SK-N-SH treated with all-trans-retinoic acid at 6 μM for 48 hours (cell line): ENCODE results near the gene SP100.
"Not testable (repeated sequence)": the region's sequence is repeated elsewhere in the genome, so short reads cannot be mapped to it uniquely, and the experiment has no call there.

ENCODE experiments used
- ATAC-seq: fragments of 200-7000 bp; cut with Tn5 transposase; 3 replicates; pipeline ENCODE4 v1.9.1; 2020; ENCODE audit warnings: mild to moderate bottlenecking, moderate library complexity
- ARNTL ChIP-seq: fragments of 450-650 bp; formaldehyde crosslinking; IDR thresholded peaks from 2 replicates; pipeline ENCODE4 v1.5.0; 2020; ENCODE audit warnings: low read depth, mild to moderate bottlenecking, moderate library complexity, borderline replicate concordance
- BACH2 ChIP-seq: fragments of 250-450 bp; sonication (Bioruptor Pico); IDR thresholded peaks from 2 replicates; pipeline ENCODE4 v1.9.0; 2021; ENCODE audit warnings: mild to moderate bottlenecking, borderline replicate concordance
- CSDC2 ChIP-seq: fragments of 250-450 bp; sonication (Bioruptor Pico); IDR thresholded peaks from 2 replicates; pipeline ENCODE4 v1.5.0; 2020; ENCODE audit warnings: mild to moderate bottlenecking, moderate library complexity
- ESRRG ChIP-seq: fragments of 250-450 bp; sonication (Bioruptor Pico); IDR thresholded peaks from 2 replicates; pipeline ENCODE4 v1.6.1; 2021; ENCODE audit warnings: mild to moderate bottlenecking
- GLIS3 ChIP-seq: fragments of 250-450 bp; sonication (Bioruptor Pico); IDR thresholded peaks from 2 replicates; pipeline ENCODE4 v1.5.0; 2020; ENCODE audit warnings: mild to moderate bottlenecking, moderate library complexity
- ISL1 ChIP-seq: fragments of 250-450 bp; sonication (Bioruptor Pico); IDR thresholded peaks from 2 replicates; pipeline ENCODE4 v2.1.2; 2022; ENCODE audit warnings: mild to moderate bottlenecking, moderate library complexity
- OSR1 ChIP-seq: fragments of 250-450 bp; sonication (Bioruptor Pico); IDR thresholded peaks from 2 replicates; pipeline ENCODE4 v1.8.0; 2022; ENCODE audit warnings: moderate library complexity, mild to moderate bottlenecking, inconsistent platforms
- PPARA ChIP-seq: fragments of 250-450 bp; sonication (Bioruptor Pico); IDR thresholded peaks from 2 replicates; pipeline ENCODE4 v1.5.0; 2020; ENCODE audit warnings: mild to moderate bottlenecking, borderline replicate concordance
- RARB ChIP-seq: fragments of 250-450 bp; sonication (Bioruptor Pico); IDR thresholded peaks from 2 replicates; pipeline ENCODE4 v1.8.0; 2021; ENCODE audit warnings: mild to moderate bottlenecking, moderate library complexity
- SNAI2 ChIP-seq: fragments of 250-450 bp; sonication (Bioruptor Pico); IDR thresholded peaks from 2 replicates; pipeline ENCODE4 v1.5.0; 2020; ENCODE audit warnings: mild to moderate bottlenecking, moderate library complexity
- TCF4 ChIP-seq: fragments of 250-450 bp; sonication (Bioruptor Pico); IDR thresholded peaks from 2 replicates; pipeline ENCODE4 v1.8.0; 2021; ENCODE audit warnings: mild to moderate bottlenecking, moderate library complexity, borderline replicate concordance
- TOX ChIP-seq: fragments of 250-450 bp; sonication (Bioruptor Pico); IDR thresholded peaks from 2 replicates; pipeline ENCODE4 v1.8.0; 2021; ENCODE audit warnings: mild to moderate bottlenecking, moderate library complexity, borderline replicate concordance
- ZC3H10 ChIP-seq: fragments of 250-450 bp; sonication (Bioruptor Pico); IDR thresholded peaks from 2 replicates; pipeline ENCODE4 v1.5.1; 2021; ENCODE audit warnings: mild to moderate bottlenecking, moderate library complexity
- ZFP3 ChIP-seq: fragments of 250-450 bp; sonication (Bioruptor Pico); IDR thresholded peaks from 2 replicates; pipeline ENCODE4 v1.5.0; 2020; ENCODE audit warnings: mild to moderate bottlenecking, moderate library complexity
- ZFP30 ChIP-seq: fragments of 450-650 bp; formaldehyde crosslinking; IDR thresholded peaks from 2 replicates; pipeline ENCODE4 v1.5.0; 2022; ENCODE audit warnings: mild to moderate bottlenecking, moderate library complexity
- ZNF70 ChIP-seq: fragments of 450-650 bp; formaldehyde crosslinking; IDR thresholded peaks from 2 replicates; pipeline ENCODE4 v1.5.0; 2020; ENCODE audit warnings: mild to moderate bottlenecking, moderate library complexity
- ZNF8 ChIP-seq: fragments of 450-650 bp; formaldehyde crosslinking; IDR thresholded peaks from 2 replicates; pipeline ENCODE4 v1.5.0; 2020; ENCODE audit warnings: mild to moderate bottlenecking, moderate library complexity
- TF ChIP-seq, protein P1 (sequence below): fragments of 250-450 bp; sonication (Bioruptor Pico); IDR thresholded peaks from 2 replicates; pipeline ENCODE4 v1.8.0; 2021; ENCODE audit warnings: low read depth, mild to moderate bottlenecking, moderate library complexity, borderline replicate concordance
- TF ChIP-seq, protein P2 (sequence below): fragments of 250-450 bp; sonication (Bioruptor Pico); IDR thresholded peaks from 2 replicates; pipeline ENCODE4 v1.8.0; 2020; ENCODE audit warnings: mild to moderate bottlenecking, moderate library complexity, borderline replicate concordance
- TF ChIP-seq, protein P3 (sequence below): fragments of 250-450 bp; sonication (Bioruptor Pico); IDR thresholded peaks from 2 replicates; pipeline ENCODE4 v1.5.0; 2020; ENCODE audit warnings: mild to moderate bottlenecking, moderate library complexity
- TF ChIP-seq, protein P4 (sequence below): fragments of 250-450 bp; sonication (Bioruptor Pico); IDR thresholded peaks from 2 replicates; pipeline ENCODE4 v1.5.1; 2021; ENCODE audit warnings: mild to moderate bottlenecking, moderate library complexity
- TF ChIP-seq, protein P5 (sequence below): fragments of 250-450 bp; sonication (Bioruptor Pico); IDR thresholded peaks from 2 replicates; pipeline ENCODE4 v1.5.1; 2020; ENCODE audit warnings: low read depth, mild to moderate bottlenecking, moderate library complexity

The SP100 gene

DNA sequence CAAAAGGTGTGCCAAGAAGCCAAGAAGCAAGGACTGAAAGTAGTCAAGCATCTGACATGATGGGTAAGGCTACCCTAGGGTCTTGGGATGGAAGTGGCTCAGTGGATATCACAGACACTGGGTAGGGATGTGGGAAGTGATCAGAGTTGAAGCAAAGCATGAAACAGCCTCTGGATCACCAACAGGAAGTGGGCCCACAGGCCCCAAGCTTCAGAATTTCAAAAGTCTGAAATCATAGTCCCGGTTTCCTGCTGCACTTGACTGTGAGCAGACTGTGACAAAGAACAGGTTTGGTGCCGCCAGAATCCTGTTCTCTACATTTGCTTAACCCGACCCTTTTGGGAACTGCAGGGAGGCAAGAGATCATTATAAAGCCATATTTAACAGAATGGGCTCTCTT, 57.4 kb downstream of the SP100 start (continued):
- TF ChIP-seq GLIS3 (CRISPR knock-in tag) (no peak), ESRRG (CRISPR knock-in tag) (no peak), OSR1 (no peak), TCF4 (CRISPR knock-in tag) (no peak), ZFP30 (CRISPR knock-in tag) (no peak), ZNF70 (CRISPR knock-in tag) (no peak), ZC3H10 (CRISPR knock-in tag) (no peak)

DNA sequence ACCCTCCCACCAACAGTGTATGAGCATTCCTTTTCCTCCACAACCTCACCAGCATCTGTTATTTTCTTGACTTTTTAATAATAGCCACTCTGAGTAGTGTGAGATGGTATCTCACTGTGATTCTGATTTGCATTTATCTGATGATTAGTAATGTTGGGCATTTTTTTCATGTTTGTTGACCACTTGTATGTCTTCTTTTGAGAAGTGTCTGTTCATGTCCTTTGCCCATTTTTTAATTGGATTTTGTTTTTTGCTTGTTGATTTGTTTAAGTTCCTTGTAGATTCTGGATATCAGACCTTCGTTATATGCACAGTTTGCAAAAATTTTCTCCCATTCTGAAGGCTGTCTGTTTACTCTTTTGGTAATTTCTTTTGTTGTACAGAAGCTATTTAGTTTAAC, 59.1 kb downstream of the SP100 start:
- ATAC-seq: no peak
- TF ChIP-seq TOX (no peak), ZNF70 (CRISPR knock-in tag) (no peak), RARB (CRISPR knock-in tag) (no peak), TCF4 (CRISPR knock-in tag) (no peak), OSR1 (no peak), SNAI2 (CRISPR knock-in tag) (no peak), PPARA (no peak), GLIS3 (CRISPR knock-in tag) (no peak), CSDC2 (CRISPR knock-in tag) (no peak), ZNF8 (no peak), ESRRG (CRISPR knock-in tag) (no peak), ZFP30 (CRISPR knock-in tag) (no peak), ZC3H10 (CRISPR knock-in tag) (no peak), ZFP3 (no peak), ARNTL (CRISPR knock-in tag) (no peak)
- TF ChIP-seq, protein P1, sequence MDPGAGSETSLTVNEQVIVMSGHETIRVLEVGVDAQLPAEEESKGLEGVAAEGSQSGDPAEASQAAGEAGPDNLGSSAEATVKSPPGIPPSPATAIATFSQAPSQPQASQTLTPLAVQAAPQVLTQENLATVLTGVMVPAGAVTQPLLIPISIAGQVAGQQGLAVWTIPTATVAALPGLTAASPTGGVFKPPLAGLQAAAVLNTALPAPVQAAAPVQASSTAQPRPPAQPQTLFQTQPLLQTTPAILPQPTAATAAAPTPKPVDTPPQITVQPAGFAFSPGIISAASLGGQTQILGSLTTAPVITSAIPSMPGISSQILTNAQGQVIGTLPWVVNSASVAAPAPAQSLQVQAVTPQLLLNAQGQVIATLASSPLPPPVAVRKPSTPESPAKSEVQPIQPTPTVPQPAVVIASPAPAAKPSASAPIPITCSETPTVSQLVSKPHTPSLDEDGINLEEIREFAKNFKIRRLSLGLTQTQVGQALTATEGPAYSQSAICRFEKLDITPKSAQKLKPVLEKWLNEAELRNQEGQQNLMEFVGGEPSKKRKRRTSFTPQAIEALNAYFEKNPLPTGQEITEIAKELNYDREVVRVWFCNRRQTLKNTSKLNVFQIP (CRISPR knock-in tag): no peak
- TF ChIP-seq, protein P2, sequence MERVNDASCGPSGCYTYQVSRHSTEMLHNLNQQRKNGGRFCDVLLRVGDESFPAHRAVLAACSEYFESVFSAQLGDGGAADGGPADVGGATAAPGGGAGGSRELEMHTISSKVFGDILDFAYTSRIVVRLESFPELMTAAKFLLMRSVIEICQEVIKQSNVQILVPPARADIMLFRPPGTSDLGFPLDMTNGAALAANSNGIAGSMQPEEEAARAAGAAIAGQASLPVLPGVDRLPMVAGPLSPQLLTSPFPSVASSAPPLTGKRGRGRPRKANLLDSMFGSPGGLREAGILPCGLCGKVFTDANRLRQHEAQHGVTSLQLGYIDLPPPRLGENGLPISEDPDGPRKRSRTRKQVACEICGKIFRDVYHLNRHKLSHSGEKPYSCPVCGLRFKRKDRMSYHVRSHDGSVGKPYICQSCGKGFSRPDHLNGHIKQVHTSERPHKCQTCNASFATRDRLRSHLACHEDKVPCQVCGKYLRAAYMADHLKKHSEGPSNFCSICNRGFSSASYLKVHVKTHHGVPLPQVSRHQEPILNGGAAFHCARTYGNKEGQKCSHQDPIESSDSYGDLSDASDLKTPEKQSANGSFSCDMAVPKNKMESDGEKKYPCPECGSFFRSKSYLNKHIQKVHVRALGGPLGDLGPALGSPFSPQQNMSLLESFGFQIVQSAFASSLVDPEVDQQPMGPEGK (CRISPR knock-in tag): no peak
- TF ChIP-seq, protein P3, sequence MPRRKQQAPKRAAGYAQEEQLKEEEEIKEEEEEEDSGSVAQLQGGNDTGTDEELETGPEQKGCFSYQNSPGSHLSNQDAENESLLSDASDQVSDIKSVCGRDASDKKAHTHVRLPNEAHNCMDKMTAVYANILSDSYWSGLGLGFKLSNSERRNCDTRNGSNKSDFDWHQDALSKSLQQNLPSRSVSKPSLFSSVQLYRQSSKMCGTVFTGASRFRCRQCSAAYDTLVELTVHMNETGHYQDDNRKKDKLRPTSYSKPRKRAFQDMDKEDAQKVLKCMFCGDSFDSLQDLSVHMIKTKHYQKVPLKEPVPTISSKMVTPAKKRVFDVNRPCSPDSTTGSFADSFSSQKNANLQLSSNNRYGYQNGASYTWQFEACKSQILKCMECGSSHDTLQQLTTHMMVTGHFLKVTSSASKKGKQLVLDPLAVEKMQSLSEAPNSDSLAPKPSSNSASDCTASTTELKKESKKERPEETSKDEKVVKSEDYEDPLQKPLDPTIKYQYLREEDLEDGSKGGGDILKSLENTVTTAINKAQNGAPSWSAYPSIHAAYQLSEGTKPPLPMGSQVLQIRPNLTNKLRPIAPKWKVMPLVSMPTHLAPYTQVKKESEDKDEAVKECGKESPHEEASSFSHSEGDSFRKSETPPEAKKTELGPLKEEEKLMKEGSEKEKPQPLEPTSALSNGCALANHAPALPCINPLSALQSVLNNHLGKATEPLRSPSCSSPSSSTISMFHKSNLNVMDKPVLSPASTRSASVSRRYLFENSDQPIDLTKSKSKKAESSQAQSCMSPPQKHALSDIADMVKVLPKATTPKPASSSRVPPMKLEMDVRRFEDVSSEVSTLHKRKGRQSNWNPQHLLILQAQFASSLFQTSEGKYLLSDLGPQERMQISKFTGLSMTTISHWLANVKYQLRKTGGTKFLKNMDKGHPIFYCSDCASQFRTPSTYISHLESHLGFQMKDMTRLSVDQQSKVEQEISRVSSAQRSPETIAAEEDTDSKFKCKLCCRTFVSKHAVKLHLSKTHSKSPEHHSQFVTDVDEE (CRISPR knock-in tag): no peak
- TF ChIP-seq, protein P4, sequence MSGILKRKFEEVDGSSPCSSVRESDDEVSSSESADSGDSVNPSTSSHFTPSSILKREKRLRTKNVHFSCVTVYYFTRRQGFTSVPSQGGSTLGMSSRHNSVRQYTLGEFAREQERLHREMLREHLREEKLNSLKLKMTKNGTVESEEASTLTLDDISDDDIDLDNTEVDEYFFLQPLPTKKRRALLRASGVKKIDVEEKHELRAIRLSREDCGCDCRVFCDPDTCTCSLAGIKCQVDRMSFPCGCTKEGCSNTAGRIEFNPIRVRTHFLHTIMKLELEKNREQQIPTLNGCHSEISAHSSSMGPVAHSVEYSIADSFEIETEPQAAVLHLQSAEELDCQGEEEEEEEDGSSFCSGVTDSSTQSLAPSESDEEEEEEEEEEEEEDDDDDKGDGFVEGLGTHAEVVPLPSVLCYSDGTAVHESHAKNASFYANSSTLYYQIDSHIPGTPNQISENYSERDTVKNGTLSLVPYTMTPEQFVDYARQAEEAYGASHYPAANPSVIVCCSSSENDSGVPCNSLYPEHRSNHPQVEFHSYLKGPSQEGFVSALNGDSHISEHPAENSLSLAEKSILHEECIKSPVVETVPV: no peak

DNA sequence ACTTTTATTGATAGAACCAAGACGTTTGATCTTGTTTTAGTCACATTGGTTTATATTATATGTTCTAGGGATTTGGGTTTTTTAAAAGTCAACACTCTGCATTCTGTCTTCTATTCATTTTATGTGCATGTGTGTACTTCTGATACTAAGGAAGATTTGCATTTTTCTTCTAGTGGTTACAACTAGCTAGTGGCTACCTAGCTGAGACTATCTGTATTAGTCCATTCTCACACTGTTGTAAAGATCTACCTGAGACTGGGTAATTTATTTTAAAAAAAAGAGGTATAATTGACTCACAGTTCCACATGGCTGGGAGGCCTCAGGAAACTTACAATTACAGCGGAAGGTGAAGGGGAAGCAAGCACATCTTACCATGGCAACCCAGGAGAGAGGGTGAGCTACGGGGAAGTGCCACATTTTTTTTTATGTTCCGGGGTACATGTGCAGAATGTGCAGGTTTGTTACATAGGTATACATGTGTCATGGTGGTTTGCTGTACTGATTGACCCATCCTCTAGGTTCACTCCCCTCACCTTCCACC, 69.9 kb downstream of the SP100 start:
- ATAC-seq: no peak
- TF ChIP-seq OSR1 (no peak), ZFP3 (no peak), CSDC2 (CRISPR knock-in tag) (no peak), BACH2 (CRISPR knock-in tag) (no peak), SNAI2 (CRISPR knock-in tag) (no peak), TCF4 (CRISPR knock-in tag) (no peak), ESRRG (CRISPR knock-in tag) (no peak), RARB (CRISPR knock-in tag) (no peak), ISL1 (CRISPR knock-in tag) (no peak), TOX (no peak), ZNF8 (no peak)
- TF ChIP-seq, protein P5, sequence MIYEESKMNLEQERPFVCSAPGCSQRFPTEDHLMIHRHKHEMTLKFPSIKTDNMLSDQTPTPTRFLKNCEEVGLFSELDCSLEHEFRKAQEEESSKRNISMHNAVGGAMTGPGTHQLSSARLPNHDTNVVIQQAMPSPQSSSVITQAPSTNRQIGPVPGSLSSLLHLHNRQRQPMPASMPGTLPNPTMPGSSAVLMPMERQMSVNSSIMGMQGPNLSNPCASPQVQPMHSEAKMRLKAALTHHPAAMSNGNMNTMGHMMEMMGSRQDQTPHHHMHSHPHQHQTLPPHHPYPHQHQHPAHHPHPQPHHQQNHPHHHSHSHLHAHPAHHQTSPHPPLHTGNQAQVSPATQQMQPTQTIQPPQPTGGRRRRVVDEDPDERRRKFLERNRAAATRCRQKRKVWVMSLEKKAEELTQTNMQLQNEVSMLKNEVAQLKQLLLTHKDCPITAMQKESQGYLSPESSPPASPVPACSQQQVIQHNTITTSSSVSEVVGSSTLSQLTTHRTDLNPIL (CRISPR knock-in tag): no peak
- TF ChIP-seq, protein P1 (CRISPR knock-in tag): no peak
- TF ChIP-seq, protein P2 (CRISPR knock-in tag): no peak

DNA sequence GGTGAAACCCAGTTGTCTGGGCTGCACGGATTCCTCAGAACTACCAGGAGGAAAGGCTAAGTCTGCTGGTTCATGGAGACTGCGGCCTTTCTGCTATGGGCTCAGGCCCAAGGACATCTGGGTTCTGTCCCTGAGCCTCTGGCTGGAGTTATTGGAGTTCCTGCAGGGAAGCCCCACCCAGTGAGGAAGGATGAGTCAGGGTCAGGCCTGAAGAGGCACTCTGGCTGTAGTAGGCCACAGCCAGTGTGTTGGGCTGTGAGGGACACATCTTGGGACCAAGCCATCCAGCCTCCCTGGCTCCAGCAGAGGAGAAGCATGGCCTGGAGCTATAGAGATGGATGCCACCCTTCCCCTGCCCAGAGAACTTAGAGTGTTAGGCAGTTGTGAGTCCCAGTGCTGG, 75.2 kb downstream of the SP100 start:
- ATAC-seq: not testable (repeated sequence)
